ENCODE data around the gene TBX4. TPM values are rescaled to one million over a fixed set of nuclear protein-coding genes. Genes with fewer than 3 reads are reported as not detected.

The TBX4 gene
- total and polyA plus RNA-seq, 2 experiments from 2014 or later, result not detected

DNA sequence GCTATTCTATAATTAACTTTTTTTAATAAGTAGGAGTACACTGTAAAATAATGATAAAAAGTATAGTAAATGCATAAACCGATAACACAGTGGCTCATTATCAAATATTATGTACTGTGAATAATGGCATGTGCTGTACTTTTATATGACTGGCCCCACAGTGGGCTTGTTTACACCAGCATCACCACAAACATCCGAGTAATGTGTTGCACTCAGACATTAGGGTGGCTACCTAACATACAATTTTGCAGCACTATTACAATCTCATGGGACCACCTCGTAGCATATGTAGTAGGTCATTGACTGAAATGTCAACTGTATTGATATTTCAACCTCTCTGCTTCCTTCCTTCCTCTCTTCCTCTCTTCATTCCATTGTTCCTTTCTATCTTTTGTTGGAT is 51.7 kb downstream of the TBX4 start:
- H3K79me2 ChIP-seq (ENCODE audit: insufficient read depth), result no peaks in the 10 kb centered on the region
- no peak for DNase-seq
- H3K9me2 ChIP-seq (ENCODE audit: insufficient read depth), result no peaks in the 10 kb centered on the region
- H3F3A ChIP-seq (ENCODE audit: insufficient read depth), result peaks cover 4% of the 10 kb centered on the region; the same call in 1 of the 2 replicates
- H4K20me1 ChIP-seq (ENCODE audit: insufficient read depth), result no peaks in the 10 kb centered on the region
- H3K9me3 ChIP-seq (ENCODE audit: low read depth), result no peaks in the 10 kb centered on the region
- H3K4me2 ChIP-seq (ENCODE audit: unreplicated experiment), result no peak overlapping the region
- no peak overlapping the region for H3K9ac ChIP-seq
- H3K27ac ChIP-seq, result no peak overlapping the region
- peaks cover 40% of the 10 kb centered on the region for H3K27me3 ChIP-seq (replicated peaks; ENCODE audit: insufficient read depth)
- in situ Hi-C loops (cut with MboI), result no loop called here
- no peak overlapping the region for H2AFZ ChIP-seq
- H3K36me3 ChIP-seq (ENCODE audit: low read depth), result no peaks in the 10 kb centered on the region
- TF ChIP-seq EZH2 (IDR thresholded peaks at IDR 0.05; ENCODE audit: insufficient read depth, poor library complexity, severe bottlenecking) (no peak), EZH2phosphoT487 (IDR thresholded peaks at IDR 0.05; ENCODE audit: insufficient read depth, low read depth) (no peak)
- H3K4me1 ChIP-seq (ENCODE audit: insufficient read depth), result peaks cover 8% of the 10 kb centered on the region; the same call in 1 of the 2 replicates
- 34 to 38% methylated on average over 3 of the region's 3 CpGs for WGBS, 2 experiments (ENCODE audit: low coverage in 1 of 2, low lambda C conversion rate in 2 of 2, missing lambda C conversion rate in 2 of 2)
- H3K4me3 ChIP-seq, result no peak overlapping the region

DNA sequence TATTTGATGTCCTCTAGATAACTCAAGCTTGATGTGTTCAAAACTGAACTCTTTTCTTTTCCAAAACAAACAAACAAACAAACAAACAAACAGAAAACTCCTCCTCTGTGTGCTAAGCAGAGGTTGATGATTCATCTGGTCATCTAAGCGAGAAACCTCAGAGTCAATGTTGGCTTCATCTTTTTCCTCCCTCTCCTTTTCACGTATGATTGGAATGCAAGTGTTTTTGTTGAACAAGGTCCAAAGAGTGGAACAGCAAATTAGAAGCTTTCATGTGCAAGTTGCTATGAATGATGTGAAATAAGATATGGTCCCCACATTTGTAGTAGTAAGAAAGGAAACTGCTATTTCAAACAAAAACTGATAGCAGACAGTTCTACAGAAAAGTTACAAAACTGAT is 52.5 kb downstream of the TBX4 start:
- Histone ChIP-seq H3K9me2 (ENCODE audit: insufficient read depth) (no peaks in the 10 kb centered on the region), H3K9ac (no peak overlapping the region), H3F3A (ENCODE audit: insufficient read depth) (peaks cover 4% of the 10 kb centered on the region; the same call in 1 of the 2 replicates), H3K79me2 (ENCODE audit: insufficient read depth) (no peaks in the 10 kb centered on the region), H3K4me3 (peak overlapping the region; percentile 4; the same call in 1 of the 2 replicates), H3K27me3 (replicated peaks; ENCODE audit: insufficient read depth) (peaks cover 47% of the 10 kb centered on the region), H3K27ac (no peak overlapping the region), H2AFZ (no peak overlapping the region), H4K20me1 (ENCODE audit: insufficient read depth) (no peaks in the 10 kb centered on the region), H3K9me3 (ENCODE audit: low read depth) (no peaks in the 10 kb centered on the region), H3K36me3 (ENCODE audit: low read depth) (no peaks in the 10 kb centered on the region), H3K4me1 (ENCODE audit: insufficient read depth) (peaks cover 8% of the 10 kb centered on the region; the same call in 1 of the 2 replicates), H3K4me2 (ENCODE audit: unreplicated experiment) (peak overlapping the region; percentile 14)
- WGBS, 2 experiments (ENCODE audit: low coverage in 1 of 2, low lambda C conversion rate in 2 of 2, missing lambda C conversion rate in 2 of 2), result 5 to 8% methylated on average over 2 of the region's 2 CpGs
- in situ Hi-C loops (cut with MboI), result no loop called here
- peak; percentile 75 for DNase-seq
- TF ChIP-seq EZH2 (IDR thresholded peaks at IDR 0.05; ENCODE audit: insufficient read depth, poor library complexity, severe bottlenecking) (no peak), EZH2phosphoT487 (IDR thresholded peaks at IDR 0.05; ENCODE audit: insufficient read depth, low read depth) (no peak)

DNA sequence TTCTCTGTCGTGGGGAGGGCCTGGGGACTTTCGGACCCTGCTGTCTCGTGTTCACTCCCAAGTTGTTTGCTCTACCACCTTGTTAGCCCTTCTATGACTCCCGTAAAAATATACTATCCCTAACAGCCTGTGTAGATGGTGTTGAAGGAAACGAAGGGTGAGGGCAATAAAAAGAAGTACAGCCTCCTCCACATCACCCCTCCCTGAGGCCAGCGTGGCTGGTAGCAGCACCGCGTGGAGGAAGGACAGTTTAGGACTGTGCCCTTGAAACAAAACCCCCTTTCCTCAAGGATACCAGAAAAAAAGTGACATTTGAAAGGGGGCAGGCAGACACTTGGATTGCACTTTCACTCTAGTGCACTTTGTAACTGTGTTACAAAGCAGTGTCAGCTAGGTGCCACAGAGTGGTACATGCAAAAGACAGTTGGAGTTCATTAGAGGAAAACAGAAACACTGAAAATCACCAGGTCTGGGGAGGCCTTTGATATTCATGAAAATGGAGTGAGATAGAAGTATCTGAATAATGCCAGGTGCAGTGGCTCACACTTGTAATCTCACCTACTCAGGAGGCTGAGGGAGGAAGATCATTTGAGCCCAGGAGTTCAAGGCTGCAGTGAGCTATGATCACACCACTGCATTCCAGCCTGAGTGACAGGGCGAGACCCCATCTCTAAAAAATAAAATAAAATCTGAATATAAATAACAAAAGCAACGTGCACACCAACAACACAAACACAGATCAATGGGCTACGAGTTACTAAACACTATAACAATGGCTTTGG is 53.8 kb downstream of the TBX4 start:
- 55 to 60% methylated on average over 11 of the region's 11 CpGs for WGBS, 2 experiments (ENCODE audit: low coverage in 1 of 2, low lambda C conversion rate in 2 of 2, missing lambda C conversion rate in 2 of 2)
- H3K79me2 ChIP-seq (ENCODE audit: insufficient read depth), result no peaks in the 10 kb centered on the region
- TF ChIP-seq EZH2phosphoT487 (IDR thresholded peaks at IDR 0.05; ENCODE audit: insufficient read depth, low read depth) (no peak), EZH2 (IDR thresholded peaks at IDR 0.05; ENCODE audit: insufficient read depth, poor library complexity, severe bottlenecking) (no peak)
- peaks cover 4% of the 10 kb centered on the region; the same call in 1 of the 2 replicates for H3F3A ChIP-seq (ENCODE audit: insufficient read depth)
- no peak overlapping the region for H3K4me3 ChIP-seq
- peaks cover 8% of the 10 kb centered on the region; the same call in 1 of the 2 replicates for H3K4me1 ChIP-seq (ENCODE audit: insufficient read depth)
- H4K20me1 ChIP-seq (ENCODE audit: insufficient read depth), result no peaks in the 10 kb centered on the region
- no peak overlapping the region for H3K27ac ChIP-seq
- H3K9me3 ChIP-seq (ENCODE audit: low read depth), result no peaks in the 10 kb centered on the region
- peaks cover 53% of the 10 kb centered on the region for H3K27me3 ChIP-seq (replicated peaks; ENCODE audit: insufficient read depth)
- H3K36me3 ChIP-seq (ENCODE audit: low read depth), result no peaks in the 10 kb centered on the region
- H3K9ac ChIP-seq, result no peak overlapping the region
- no peak overlapping the region for H3K4me2 ChIP-seq (ENCODE audit: unreplicated experiment)
- DNase-seq, result no peak
- H3K9me2 ChIP-seq (ENCODE audit: insufficient read depth), result no peaks in the 10 kb centered on the region
- in situ Hi-C loops (cut with MboI), result no loop called here
- no peak overlapping the region for H2AFZ ChIP-seq

DNA sequence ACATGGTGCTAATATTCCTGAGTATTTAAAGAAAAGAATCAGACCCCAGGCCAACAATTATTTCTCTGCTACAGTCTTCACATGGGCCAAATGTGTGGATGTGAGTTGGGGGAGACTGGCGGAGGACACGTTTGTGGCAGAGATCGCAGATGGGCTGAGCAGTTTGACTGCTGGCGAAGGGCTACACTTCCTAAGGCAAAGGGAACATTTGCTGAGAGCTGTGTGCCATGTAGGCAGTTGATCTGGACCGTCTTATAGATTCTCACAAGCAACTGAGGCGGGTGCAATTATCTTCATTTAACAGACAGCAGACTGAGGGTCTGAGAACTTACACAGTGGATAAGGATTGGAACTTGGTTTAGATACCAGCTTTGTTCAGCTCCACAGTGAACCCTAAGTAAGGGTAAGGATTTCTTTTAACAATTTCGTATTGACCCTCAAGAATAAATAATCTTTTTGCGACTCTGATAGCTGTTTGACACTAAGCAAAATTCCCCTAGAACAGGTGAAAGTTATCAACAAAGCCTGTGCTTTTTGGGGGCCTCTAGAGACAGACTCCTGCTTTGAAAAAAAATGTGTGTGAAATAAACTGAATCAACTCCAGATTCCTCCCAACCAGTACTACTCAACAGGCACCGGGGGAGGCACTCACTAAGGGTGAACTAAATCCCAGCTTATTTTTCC is 55.3 kb downstream of the TBX4 start:
- no peak overlapping the region for H3K4me3 ChIP-seq
- peaks cover 49% of the 10 kb centered on the region for H3K27me3 ChIP-seq (replicated peaks; ENCODE audit: insufficient read depth)
- H3K79me2 ChIP-seq (ENCODE audit: insufficient read depth), result no peaks in the 10 kb centered on the region
- peaks cover 4% of the 10 kb centered on the region; the same call in 1 of the 2 replicates for H3F3A ChIP-seq (ENCODE audit: insufficient read depth)
- H3K9ac ChIP-seq, result no peak overlapping the region
- no peak overlapping the region for H3K27ac ChIP-seq
- H3K4me1 ChIP-seq (ENCODE audit: insufficient read depth), result peaks cover 8% of the 10 kb centered on the region; the same call in 1 of the 2 replicates
- H3K36me3 ChIP-seq (ENCODE audit: low read depth), result no peaks in the 10 kb centered on the region
- no peaks in the 10 kb centered on the region for H4K20me1 ChIP-seq (ENCODE audit: insufficient read depth)
- H3K9me2 ChIP-seq (ENCODE audit: insufficient read depth), result no peaks in the 10 kb centered on the region
- no peak overlapping the region for H2AFZ ChIP-seq
- no peak for DNase-seq
- no peak overlapping the region for H3K4me2 ChIP-seq (ENCODE audit: unreplicated experiment)
- no peak for TF ChIP-seq EZH2 (IDR thresholded peaks at IDR 0.05; ENCODE audit: insufficient read depth, poor library complexity, severe bottlenecking)
- TF ChIP-seq EZH2phosphoT487 (IDR thresholded peaks at IDR 0.05; ENCODE audit: insufficient read depth, low read depth), result no peak
- in situ Hi-C loops (cut with MboI), result no loop called here
- WGBS, 2 experiments (ENCODE audit: low coverage in 1 of 2, low lambda C conversion rate in 2 of 2, missing lambda C conversion rate in 2 of 2), result 17 to 18% methylated on average over 9 of the region's 9 CpGs
- no peaks in the 10 kb centered on the region for H3K9me3 ChIP-seq (ENCODE audit: low read depth)
